Chondrocyte (in vitro differentiated cells): ENCODE measurements around the gene OSBPL5. TPM values are rescaled to one million over a fixed set of nuclear protein-coding genes. Genes with fewer than 3 reads are reported as not detected.
A peak's percentile ranks its signal among the peaks of the same experiment; 100 is the strongest.

ENCODE experiments used
- DNase-seq: peaks from one replicate; pipeline ENCODE4 v3.0.0; 2021; ENCODE audit warnings: mixed read lengths, low spot score
- H3K27ac Mint-ChIP-seq: one replicate; pipeline ENCODE4 v1.8.0; 2021; ENCODE audit warnings: mild to moderate bottlenecking, moderate library complexity, mixed read lengths; ENCODE audit not compliant: unreplicated experiment
- H3K27me3 Mint-ChIP-seq: 2 replicates; pipeline ENCODE4 v1.8.0; 2021; ENCODE audit warnings: low read depth, mixed read lengths
- H3K36me3 Mint-ChIP-seq: 2 replicates; pipeline ENCODE4 v1.8.0; 2021; ENCODE audit warnings: low read depth, mixed read lengths
- H3K4me1 Mint-ChIP-seq: 2 replicates; pipeline ENCODE4 v1.8.0; 2021; ENCODE audit warnings: low read depth, mild to moderate bottlenecking, mixed read lengths
- H3K4me3 Mint-ChIP-seq: one replicate; pipeline ENCODE4 v1.8.0; 2021; ENCODE audit warnings: mild to moderate bottlenecking, moderate library complexity, mixed read lengths; ENCODE audit not compliant: unreplicated experiment
- H3K9me3 Mint-ChIP-seq: 2 replicates; pipeline ENCODE4 v1.8.0; 2021; ENCODE audit warnings: low read depth, mixed read lengths
- CTCF ChIP-seq: fragments of 200-600 bp; sonication (generic); IDR thresholded peaks from 2 replicates; pipeline ENCODE4 v1.5.0; 2021; ENCODE audit warnings: antibody characterized with exemption, mild to moderate bottlenecking, moderate library complexity
- total RNA-seq: library from RNA; stranded (reverse); gene quantifications from 3 replicates; pipeline ENCODE4 v1.2.1, GENCODE V29; 2021

OSBPL5 gene
- total RNA-seq, 1 donor from 2014 or later = 43.9 TPM

GRCh38 chr11:3089236-3090061, 75.7 kb downstream of the OSBPL5 start:
- TF ChIP-seq CTCF = no peak
- H3K9me3 Mint-ChIP-seq = no peaks in the 10 kb centered on the region

GRCh38 chr11:3088806-3089205, 76.3 kb downstream of the OSBPL5 start:
- Mint-ChIP-seq H3K27ac (no peak overlapping the region), H3K36me3 (peaks cover 3% of the 10 kb centered on the region), H3K9me3 (no peaks in the 10 kb centered on the region)

More at GRCh38 chr11:3089236-3090061, 75.7 kb downstream of the OSBPL5 start:
- H3K27me3 Mint-ChIP-seq = no peaks in the 10 kb centered on the region
- peaks cover 3% of the 10 kb centered on the region for H3K36me3 Mint-ChIP-seq
- H3K27ac Mint-ChIP-seq = no peak overlapping the region
- no peak overlapping the region for H3K4me3 Mint-ChIP-seq
- DNase-seq = peak; percentile 86
- H3K4me1 Mint-ChIP-seq = peaks cover 3% of the 10 kb centered on the region

GRCh38 chr11:3087821-3088800, 77.0 kb downstream of the OSBPL5 start:
- no peak for TF ChIP-seq CTCF
- H3K4me3 Mint-ChIP-seq = no peak overlapping the region
- H3K4me1 Mint-ChIP-seq = peaks cover 3% of the 10 kb centered on the region
- H3K36me3 Mint-ChIP-seq = peaks cover 3% of the 10 kb centered on the region
- DNase-seq = peak; percentile 79
- H3K27me3 Mint-ChIP-seq = no peaks in the 10 kb centered on the region
- no peaks in the 10 kb centered on the region for H3K9me3 Mint-ChIP-seq
- no peak overlapping the region for H3K27ac Mint-ChIP-seq

More at GRCh38 chr11:3088806-3089205, 76.3 kb downstream of the OSBPL5 start:
- DNase-seq = peak; percentile 80
- Mint-ChIP-seq H3K4me1 (peaks cover 3% of the 10 kb centered on the region), H3K27me3 (no peaks in the 10 kb centered on the region), H3K4me3 (no peak overlapping the region)
- no peak for TF ChIP-seq CTCF

- Mint-ChIP-seq H3K27ac (no peak overlapping the region), H3K4me1 (peaks cover 3% of the 10 kb centered on the region), H3K4me3 (no peak overlapping the region), H3K36me3 (peaks cover 3% of the 10 kb centered on the region), H3K27me3 (no peaks in the 10 kb centered on the region), H3K9me3 (no peaks in the 10 kb centered on the region)
- no peak for TF ChIP-seq CTCF
- peak; percentile 90 for DNase-seq
Measured at GRCh38 chr11:3087373-3087772, 77.7 kb downstream of the OSBPL5 start.

- no peak for TF ChIP-seq CTCF
Measured at GRCh38 chr11:3086671-3087150, 78.4 kb downstream of the OSBPL5 start.

More at GRCh38 chr11:3086671-3087150, 78.4 kb downstream of the OSBPL5 start:
- Mint-ChIP-seq H3K27ac (no peak overlapping the region), H3K9me3 (no peaks in the 10 kb centered on the region), H3K4me1 (no peaks in the 10 kb centered on the region), H3K4me3 (no peak overlapping the region), H3K36me3 (peaks cover 2% of the 10 kb centered on the region), H3K27me3 (no peaks in the 10 kb centered on the region)
- peak; percentile 84 for DNase-seq
